GM21717 (cell line): ENCODE measurements around the gene SEPTIN3.

Experiments used
- ATAC-seq: cut with Tn5 transposase; IDR thresholded peaks from one replicate; pipeline ENCODE4 v1.9.1; 2021; ENCODE audit warnings: mild to moderate bottlenecking, moderate library complexity; ENCODE audit not compliant: unreplicated experiment

Gene SEPTIN3

GRCh38 chr22:41975299-41976069 is 6.2 kb downstream of the SEPTIN3 start:
- ATAC-seq: no peak

- ATAC-seq: no peak
Observed at GRCh38 chr22:41976070-41976901, 7.0 kb downstream of the SEPTIN3 start.

DNA sequence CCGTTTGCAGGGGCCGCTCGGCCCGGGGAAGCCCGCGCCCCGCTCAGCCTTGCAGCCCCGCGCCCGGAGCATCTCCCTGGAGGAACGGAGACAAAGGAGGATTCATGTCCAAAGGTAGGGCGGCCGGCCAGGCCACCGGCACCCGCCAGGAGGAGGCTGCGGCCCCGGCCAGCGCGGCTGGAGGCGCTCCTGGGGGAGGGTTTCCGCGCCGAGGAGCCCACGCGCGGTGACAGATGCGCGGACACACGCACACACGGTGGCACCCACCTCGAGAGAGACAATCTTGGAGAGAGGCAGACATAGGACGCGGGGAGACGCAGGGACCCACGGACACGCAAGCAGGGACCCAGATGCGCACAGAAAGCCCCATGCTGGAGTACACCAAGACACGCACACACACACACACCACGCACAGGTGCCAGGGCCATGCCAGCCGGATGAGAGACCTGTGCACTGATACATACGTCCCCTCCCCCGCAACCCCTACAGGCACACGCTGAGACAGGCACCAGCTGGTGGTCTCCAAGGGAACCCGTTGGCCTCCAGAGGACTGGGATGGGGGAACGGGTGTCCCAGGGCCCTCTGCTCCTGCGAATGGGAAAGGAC is 7.8 kb downstream of the SEPTIN3 start:
- no peak for ATAC-seq

DNA sequence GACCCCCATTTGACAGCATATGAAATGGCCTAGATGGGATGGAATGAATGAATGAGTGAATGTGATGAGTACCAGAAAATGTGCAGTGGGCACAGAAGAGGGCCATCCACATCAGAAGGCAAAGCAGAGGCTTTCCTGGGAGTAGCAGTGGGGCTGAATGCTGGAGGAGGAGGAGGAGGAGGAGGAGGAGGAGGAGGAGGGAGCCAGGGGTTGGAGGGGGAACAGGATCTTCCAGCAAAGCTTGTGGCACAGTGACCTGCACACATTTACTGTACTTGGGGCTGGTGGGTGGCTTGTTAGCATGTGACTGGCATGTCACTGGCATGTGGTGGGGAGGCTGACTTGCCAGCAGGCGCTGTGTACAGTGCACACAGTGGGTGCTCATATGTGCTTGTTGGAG is 9.5 kb downstream of the SEPTIN3 start:
- no peak for ATAC-seq

DNA sequence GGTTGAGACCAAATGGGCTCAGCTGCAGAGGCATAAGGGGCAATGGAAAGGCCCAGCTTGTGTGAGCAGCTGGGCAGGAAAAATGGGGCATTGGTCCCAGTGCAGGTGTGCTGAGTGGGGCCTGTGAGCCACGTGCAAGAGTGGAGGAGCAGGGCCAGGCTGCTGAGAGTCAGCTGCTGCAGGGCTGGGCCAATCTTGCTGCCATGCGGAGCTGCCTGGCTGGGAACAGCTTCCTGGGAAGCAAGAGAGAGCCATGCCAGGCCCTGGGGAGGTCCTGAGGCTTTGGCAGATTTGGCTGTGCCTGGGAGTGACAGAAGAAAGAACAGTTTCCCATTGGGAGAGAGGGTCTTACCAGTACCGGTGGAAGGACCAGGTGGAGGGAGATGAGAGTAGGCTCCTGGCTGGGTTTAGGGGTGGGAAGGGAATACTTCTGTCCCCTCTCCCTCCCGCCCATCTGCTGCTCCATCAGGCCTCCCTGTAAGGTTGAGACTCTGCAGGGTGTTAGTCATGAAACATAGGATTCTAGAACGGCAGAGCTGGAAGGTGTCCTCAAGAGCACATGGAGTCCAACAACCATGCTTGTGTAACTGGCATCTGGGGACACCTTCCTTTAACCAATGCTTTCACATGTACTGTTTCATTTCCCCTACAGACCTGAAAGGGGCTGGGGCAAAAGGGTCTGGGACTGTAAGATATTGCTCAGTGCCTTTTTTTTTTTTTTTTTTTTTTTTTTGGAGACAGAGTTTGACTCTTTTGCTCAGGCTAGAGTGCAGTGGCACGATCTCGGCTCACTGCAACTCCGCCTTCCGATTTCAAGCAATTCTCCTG is 10.4 kb downstream of the SEPTIN3 start:
- no peak for ATAC-seq

DNA sequence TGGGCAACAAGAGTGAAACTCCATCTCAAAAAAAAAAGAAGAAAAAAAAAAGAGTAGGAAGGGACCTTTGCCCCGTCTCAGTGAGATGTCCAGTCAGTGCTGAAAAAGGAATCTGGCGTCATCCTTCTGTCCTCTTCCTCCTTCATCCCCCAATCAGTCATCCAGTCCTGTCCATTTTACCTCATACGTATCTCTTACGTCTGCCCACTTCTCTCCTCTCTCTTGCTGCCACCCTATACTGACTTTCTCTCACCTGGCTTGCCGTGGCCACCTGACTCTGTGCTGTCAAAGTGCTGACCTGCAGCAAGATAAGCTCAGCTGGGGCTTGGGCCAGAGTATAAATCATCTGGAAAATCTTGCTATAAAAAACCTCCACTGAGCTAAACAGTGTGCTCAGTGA is 13.6 kb downstream of the SEPTIN3 start:
- ATAC-seq: no peak

- ATAC-seq: no peak
Observed at GRCh38 chr22:41983513-41984405, 14.5 kb downstream of the SEPTIN3 start.

DNA sequence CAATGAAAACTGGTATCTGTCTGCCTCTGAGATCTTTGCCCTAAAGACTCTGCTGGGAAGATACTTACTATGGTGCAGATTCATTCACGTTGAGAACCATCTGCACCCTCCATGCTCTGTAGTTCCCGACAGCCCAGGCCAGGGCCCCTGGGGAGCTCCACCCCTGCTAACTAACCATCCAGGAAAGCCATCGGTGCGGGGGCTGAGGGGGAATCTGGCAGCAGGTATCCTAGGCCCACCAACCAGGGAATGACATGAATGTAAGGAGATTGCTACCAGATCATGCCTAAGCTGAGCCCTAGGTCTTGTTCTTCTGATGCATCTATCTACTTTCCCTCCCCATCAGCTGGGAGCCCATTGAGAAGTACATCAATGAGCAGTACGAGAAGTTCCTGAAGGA is 18.0 kb downstream of the SEPTIN3 start:
- no peak for ATAC-seq

DNA sequence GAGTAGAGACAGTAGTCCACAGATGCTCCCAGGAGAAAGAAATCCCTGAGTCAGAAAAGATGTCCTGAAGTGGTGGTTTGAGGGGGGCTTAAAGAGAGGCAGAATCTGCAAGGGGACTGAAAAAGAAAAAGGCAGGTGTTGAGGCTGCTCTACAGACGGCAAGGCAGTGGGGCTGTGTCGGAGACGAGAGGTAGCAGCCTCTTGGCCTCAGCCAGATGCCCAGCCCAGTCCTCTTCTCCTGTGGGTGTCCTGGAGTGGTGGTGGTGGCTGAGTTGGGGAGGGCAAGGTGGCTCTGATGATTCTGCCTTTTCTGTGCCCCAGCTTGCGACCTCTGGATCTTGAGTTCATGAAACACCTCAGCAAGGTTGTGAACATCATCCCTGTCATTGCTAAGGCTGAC is 20.0 kb downstream of the SEPTIN3 start:
- no peak for ATAC-seq

DNA sequence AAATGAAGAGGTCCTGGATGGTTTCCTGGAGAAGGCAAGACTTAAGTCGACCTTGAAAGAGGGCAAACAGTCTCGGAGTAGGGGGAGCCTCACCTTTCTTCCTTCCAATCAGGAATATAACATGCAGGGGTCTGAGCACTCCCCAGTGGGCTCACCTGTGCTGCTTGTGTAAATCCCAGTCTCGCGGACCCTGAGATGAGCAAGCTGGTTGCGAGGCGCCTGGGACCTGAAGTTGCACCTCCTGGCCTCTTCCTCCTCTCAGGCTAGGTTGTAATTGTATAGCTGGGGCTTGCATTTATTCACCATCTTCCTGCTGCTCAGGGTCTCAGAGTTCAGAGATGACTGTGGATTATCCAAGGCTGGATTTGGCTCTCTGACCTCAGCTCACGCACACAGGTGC is 21.9 kb downstream of the SEPTIN3 start:
- ATAC-seq: no peak

- no peak for ATAC-seq
Observed at GRCh38 chr22:41992496-41992895, 23.3 kb downstream of the SEPTIN3 start.

GRCh38 chr22:41995211-41995610 is 26.0 kb downstream of the SEPTIN3 start:
- ATAC-seq: no peak

DNA sequence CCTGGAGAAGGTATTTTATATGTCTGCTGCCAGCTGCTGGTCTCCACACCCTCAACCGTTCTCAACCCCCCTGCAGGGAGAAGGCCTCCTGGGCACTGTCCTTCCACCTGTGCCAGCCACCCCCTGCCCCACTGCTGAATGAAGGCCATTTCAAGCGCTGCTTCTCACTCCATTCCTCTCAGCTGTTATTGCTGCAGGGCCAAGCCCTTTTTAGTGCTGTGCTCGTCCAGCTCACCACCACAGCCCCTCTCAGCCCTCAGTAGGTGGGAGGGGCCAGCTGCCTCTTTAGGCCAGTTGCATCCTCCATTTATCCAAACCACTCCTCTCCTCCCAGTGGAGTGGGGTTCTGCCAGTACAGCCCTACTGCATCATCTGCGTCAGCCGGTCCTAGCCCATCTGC is 27.6 kb downstream of the SEPTIN3 start:
- ATAC-seq: no peak

GRCh38 chr22:41998361-41999261 is 29.4 kb downstream of the SEPTIN3 start, which contains the start of gene WBP2NL:
Gene WBP2NL (plus strand): TSS chr22:41998788. CDS start chr22:41998819, 31 bp downstream.
- ATAC-seq: peak; percentile 62

DNA sequence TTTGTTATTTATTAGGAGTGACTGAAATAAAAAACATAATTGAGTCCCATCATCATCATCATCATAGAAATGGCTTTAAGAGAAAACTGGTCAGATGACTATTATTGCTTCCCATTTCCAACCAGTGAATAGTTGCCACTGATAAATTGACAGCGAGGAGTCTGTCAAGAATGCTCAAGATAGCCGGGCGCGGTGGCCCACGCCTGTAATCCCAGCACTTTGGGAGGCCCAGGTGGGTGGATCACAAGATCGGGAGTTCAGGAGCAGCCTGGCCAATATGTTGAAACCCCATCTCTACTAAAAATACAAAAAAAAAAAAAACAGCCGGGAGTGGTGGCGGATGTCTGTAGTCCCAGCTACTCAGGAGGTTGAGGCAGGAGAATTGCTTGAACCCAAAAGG is 31.2 kb downstream of the SEPTIN3 start:
- no peak for ATAC-seq

- ATAC-seq: no peak
Observed at GRCh38 chr22:42001121-42001520, 31.9 kb downstream of the SEPTIN3 start.

- ATAC-seq: no peak
Observed at GRCh38 chr22:42001706-42002105, 32.5 kb downstream of the SEPTIN3 start.

- no peak for ATAC-seq
Observed at GRCh38 chr22:42007922-42008321, 38.7 kb downstream of the SEPTIN3 start.

DNA sequence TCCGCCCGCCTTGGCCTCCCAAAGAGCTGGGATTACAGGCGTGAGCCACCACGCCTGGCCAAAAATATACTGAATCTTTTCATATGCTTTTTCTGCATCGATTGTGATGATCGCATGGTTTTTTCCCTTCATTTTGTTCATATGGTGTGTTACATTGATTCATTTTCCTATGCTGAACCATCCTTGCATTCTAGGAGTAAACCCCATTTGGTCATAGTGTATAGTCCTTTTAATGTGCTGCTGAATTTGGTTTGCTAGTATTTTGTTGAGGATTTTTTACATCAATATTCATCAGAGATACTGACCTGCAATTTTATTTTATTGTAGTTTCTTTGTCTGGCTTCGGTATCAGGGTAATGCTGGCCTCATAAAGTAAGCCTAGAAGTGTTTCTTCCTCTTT is 41.5 kb downstream of the SEPTIN3 start:
- ATAC-seq: no peak
